A673 (cell line): ENCODE data around the gene WDPCP.

Source experiments
- EZH2 ChIP-seq: fragments of 200-600 bp; sonication (generic); IDR thresholded peaks from 2 replicates; pipeline ENCODE4 v1.6.1; 2017; ENCODE audit warnings: borderline replicate concordance, low read depth, mild to moderate bottlenecking, mixed read lengths, antibody characterized with exemption, low read length; ENCODE audit not compliant: poor library complexity, severe bottlenecking
- TF ChIP-seq, protein P1 (sequence below): fragments of 300-800, 200-600 bp; sonication (generic); conservative IDR thresholded peaks from 2 replicates; pipeline ENCODE4 v1.5.1; 2017; ENCODE audit warnings: low read depth, mild to moderate bottlenecking, antibody characterized with exemption, low read length, moderate library complexity, mixed read lengths

DNA sequence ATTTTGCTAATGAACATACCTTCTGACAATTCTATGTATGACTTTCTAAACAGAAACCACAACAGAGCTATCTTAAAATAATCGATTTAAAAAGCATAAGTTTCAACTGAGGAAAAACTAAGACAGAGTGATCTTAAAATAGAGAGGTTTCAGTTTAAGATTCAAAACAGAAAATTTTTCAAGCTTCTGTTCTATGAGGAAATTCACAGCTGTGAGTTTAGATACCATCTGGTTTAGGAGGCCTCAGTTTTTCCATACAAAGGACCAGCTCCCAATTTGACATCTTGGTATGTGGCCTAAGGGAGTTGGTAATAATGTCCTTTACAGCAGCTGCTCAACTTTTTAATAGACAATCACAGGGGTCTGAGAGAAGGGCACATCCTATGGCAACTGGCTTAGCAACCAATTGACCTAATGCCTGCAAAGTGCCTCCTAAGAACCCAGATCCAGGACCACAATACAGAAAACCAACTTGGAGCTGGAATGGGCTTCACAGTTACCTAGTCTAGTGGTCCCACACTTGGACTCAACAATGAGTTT is 40.2 kb upstream of the WDPCP start:
- TF ChIP-seq, protein P1, sequence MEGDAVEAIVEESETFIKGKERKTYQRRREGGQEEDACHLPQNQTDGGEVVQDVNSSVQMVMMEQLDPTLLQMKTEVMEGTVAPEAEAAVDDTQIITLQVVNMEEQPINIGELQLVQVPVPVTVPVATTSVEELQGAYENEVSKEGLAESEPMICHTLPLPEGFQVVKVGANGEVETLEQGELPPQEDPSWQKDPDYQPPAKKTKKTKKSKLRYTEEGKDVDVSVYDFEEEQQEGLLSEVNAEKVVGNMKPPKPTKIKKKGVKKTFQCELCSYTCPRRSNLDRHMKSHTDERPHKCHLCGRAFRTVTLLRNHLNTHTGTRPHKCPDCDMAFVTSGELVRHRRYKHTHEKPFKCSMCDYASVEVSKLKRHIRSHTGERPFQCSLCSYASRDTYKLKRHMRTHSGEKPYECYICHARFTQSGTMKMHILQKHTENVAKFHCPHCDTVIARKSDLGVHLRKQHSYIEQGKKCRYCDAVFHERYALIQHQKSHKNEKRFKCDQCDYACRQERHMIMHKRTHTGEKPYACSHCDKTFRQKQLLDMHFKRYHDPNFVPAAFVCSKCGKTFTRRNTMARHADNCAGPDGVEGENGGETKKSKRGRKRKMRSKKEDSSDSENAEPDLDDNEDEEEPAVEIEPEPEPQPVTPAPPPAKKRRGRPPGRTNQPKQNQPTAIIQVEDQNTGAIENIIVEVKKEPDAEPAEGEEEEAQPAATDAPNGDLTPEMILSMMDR = no peak
- TF ChIP-seq EZH2 = no peak
